ENCODE results near the gene ATAD5.

- TF ChIP-seq CTCF (IDR thresholded peaks at IDR 0.05) (no peak), POLR2A (IDR thresholded peaks at IDR 0.05) (no peak)
Measured at GRCh38 chr17:30854146-30854545, 22.4 kb downstream of the ATAD5 start.
